Ovary (tissue), 9 donors: ENCODE measurements around the gene GJA8. TPM values are rescaled to one million over a fixed set of nuclear protein-coding genes. Genes with fewer than 3 reads are reported as not detected.
A peak's percentile ranks its signal among the peaks of the same experiment; 100 is the strongest.

Experiments
- DNase-seq, 5 donors: peaks; one replicate each; pipeline ENCODE4 v3.0.0-alpha.2; 2019 to 2020
- H3K27ac ChIP-seq, 2 donors: fragments of 200-600 bp; one replicate each; pipeline versions ENCODE4 v1.5.1 to v1.8.0; 2019 to 2022
- H3K27me3 ChIP-seq: fragments of 200-600 bp; one replicate; pipeline ENCODE4 v1.8.0; 2022
- H3K36me3 ChIP-seq: fragments of 200-600 bp; sonication (generic); one replicate; pipeline ENCODE4 v1.5.1; 2019
- H3K4me1 ChIP-seq: one replicate; pipeline ENCODE4 v1.8.1; 2013; ENCODE audit warnings: mild to moderate bottlenecking, moderate library complexity; ENCODE audit not compliant: insufficient read depth
- H3K4me3 ChIP-seq: fragments of 200-600 bp; sonication (generic); one replicate; pipeline ENCODE4 v1.5.1; 2017
- H3K9me3 ChIP-seq, 2 donors: fragments of 200-600 bp in 1 of 2; sonication (generic) in 1 of 2; one replicate each; pipeline versions ENCODE4 v1.5.1 to v1.8.1; 2013 to 2019; ENCODE audit warnings: mild to moderate bottlenecking in 1 of 2, moderate library complexity in 1 of 2
- EP300 ChIP-seq: sonication (generic); formaldehyde crosslinking; IDR thresholded peaks from one replicate; pipeline ENCODE4 v1.6.1; 2017; ENCODE audit warnings: antibody characterized with exemption
- POLR2A ChIP-seq: fragments of 450-650 bp; IDR thresholded peaks from one replicate; pipeline ENCODE4 v1.6.1; 2017; ENCODE audit warnings: antibody characterized with exemption, mild to moderate bottlenecking, moderate library complexity
- WGBS, 3 donors: extraction: QIAGEN DNeasy Blood & Tissue Kit in 1 of 3; methylation state at CpG; one replicate each; pipeline versions ENCODE4 v1.1.5 to v1.1.7; 2013 to 2017; 5-methylcytosine and 5-hydroxymethylcytosine counted together
- intact Hi-C, 4 donors: fragments of 100-400 bp; cut with DNase I; formaldehyde crosslinking; loops; one replicate each; pipeline versions ENCODE4 v1.11.0 to v1.15.1; 2022 to 2023
- polyA plus RNA-seq, 2 donors: library from polyadenylated mRNA; stranded (reverse); fragments of 200-250 nt in 1 of 2; fragments of 350-450 nt in 1 of 2; fragmentation: Illumina TruSeq in 1 of 2; extraction: RNeasy Lipid Tissue Mini Kit (QIAGEN cat#74804) in 1 of 2; gene quantifications; one replicate each; pipeline ENCODE4 v1.2.3, GENCODE V29; 2013 to 2014
- total RNA-seq, 7 donors: library from RNA; depleted of rRNA in 2 of 7; stranded (reverse); fragments of >200 nt in 2 of 7; fragmentation: NEBNext Ultra II Directional in 3 of 7; extraction: Animal tissue kit (Norgen Biotek cat#: 25700) in 3 of 7; gene quantifications; one replicate each; pipeline versions ENCODE4 v1.1.0 to v1.2.4, GENCODE V29; 2016 to 2023
- TF ChIP-seq, protein P1 (sequence below), 3 donors: fragments of 450-650 bp in 2 of 3; fragments of 200-600 bp in 1 of 3; IDR thresholded peaks; one replicate each; pipeline versions ENCODE4 v1.5.1 to v1.8.0; 2016 to 2022; ENCODE audit warnings: antibody characterized with exemption in 3 of 3, mild to moderate bottlenecking in 1 of 3
- donor health status: DM: no; HTN: no; CAD: no; lungs with moderate emphysema.
- donor health status: DM: no; HTN: no; CAD: no.
- donor health status: Bipolar disorder and iron deficiency.
- donor health status: DM: yes; HTN: yes; CAD: no.
- donor health status: DM: no; HTN: no; CAD: no.
- donor health status: DM: yes; HTN: yes; CAD: no.

The GJA8 gene
- total and polyA plus RNA-seq, 9 donors, result not detected

DNA sequence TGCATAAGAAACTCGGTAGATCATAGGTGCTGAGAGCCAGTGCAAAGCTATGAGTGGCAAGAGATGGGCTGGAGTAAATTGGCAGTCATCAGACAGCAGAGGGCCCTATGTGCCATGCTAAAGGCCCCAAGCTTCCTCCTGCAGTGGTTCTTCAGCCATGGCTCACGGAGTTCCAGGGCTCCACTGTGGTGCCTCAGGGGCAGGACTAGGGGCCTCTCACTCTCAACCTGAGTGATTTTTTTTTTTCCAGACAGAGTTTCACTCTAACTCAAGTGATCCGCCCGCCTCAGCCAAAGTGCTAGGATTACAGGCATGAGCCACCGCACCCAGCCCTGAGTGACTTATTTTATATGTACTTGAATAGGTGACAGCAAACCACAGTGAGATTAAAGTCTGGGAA, 10.4 kb upstream of the GJA8 start:
- Histone ChIP-seq H3K4me1 (no peaks in the 10 kb centered on the region), H3K9me3 (no peaks in the 10 kb centered on the region), H3K36me3 (no peaks in the 10 kb centered on the region), H3K27me3 (no peaks in the 10 kb centered on the region), H3K27ac (no peak overlapping the region), H3K4me3 (no peak overlapping the region)
- WGBS, 3 donors, result 67 to 80% (median 75%) methylated on average over 5 of the region's 5 CpGs
- intact Hi-C loops, result loop anchor here in 3 of 4 donors (5.0 kb wide), 4 partner anchors 170 to 620 kb away; no protein-coding TSS in a partner anchor
- TF ChIP-seq POLR2A, result no peak
- no peak for TF ChIP-seq EP300
- TF ChIP-seq, protein P1, sequence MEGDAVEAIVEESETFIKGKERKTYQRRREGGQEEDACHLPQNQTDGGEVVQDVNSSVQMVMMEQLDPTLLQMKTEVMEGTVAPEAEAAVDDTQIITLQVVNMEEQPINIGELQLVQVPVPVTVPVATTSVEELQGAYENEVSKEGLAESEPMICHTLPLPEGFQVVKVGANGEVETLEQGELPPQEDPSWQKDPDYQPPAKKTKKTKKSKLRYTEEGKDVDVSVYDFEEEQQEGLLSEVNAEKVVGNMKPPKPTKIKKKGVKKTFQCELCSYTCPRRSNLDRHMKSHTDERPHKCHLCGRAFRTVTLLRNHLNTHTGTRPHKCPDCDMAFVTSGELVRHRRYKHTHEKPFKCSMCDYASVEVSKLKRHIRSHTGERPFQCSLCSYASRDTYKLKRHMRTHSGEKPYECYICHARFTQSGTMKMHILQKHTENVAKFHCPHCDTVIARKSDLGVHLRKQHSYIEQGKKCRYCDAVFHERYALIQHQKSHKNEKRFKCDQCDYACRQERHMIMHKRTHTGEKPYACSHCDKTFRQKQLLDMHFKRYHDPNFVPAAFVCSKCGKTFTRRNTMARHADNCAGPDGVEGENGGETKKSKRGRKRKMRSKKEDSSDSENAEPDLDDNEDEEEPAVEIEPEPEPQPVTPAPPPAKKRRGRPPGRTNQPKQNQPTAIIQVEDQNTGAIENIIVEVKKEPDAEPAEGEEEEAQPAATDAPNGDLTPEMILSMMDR (IDR thresholded peaks at IDR 0.05), result no peak
- no peak for DNase-seq

DNA sequence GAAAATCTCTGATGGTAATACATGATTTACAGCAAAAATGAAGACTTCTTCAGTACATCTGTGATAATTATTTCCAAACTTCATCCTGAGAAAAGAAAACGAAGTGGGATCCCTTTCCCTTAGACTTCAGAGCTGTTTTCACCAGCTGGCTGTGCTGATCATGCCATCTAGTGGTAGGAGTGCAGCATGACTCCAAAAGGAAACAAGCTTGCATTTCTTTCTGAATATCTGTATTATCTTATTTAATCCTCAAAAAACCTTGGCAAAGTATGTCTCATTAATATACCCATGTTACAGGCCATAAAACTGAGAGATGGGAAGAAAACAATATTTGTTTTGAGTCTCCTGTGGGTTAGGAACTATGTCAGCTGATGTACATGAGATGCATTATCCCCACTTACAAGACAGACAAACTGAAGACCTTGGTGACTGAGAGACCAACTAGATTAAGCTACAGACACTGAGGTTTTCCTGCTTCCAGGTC, 9.8 kb upstream of the GJA8 start:
- intact Hi-C loops, result loop anchor here in 3 of 4 donors (5.0 kb wide), 4 partner anchors 170 to 620 kb away; no protein-coding TSS in a partner anchor
- Histone ChIP-seq H3K9me3 (no peaks in the 10 kb centered on the region), H3K36me3 (no peaks in the 10 kb centered on the region), H3K4me3 (no peak overlapping the region), H3K27me3 (no peaks in the 10 kb centered on the region), H3K27ac (no peak overlapping the region), H3K4me1 (no peaks in the 10 kb centered on the region)
- TF ChIP-seq, protein P1 (IDR thresholded peaks at IDR 0.05), result peak; percentile 81 to 88 (median 84)
- TF ChIP-seq POLR2A (no peak), EP300 (no peak)
- DNase-seq, result peak in 1 of 5 donors; percentile 28
- 0 to 4% (median 0%) methylated on average over 1 of the region's 1 CpG for WGBS, 3 donors

DNA sequence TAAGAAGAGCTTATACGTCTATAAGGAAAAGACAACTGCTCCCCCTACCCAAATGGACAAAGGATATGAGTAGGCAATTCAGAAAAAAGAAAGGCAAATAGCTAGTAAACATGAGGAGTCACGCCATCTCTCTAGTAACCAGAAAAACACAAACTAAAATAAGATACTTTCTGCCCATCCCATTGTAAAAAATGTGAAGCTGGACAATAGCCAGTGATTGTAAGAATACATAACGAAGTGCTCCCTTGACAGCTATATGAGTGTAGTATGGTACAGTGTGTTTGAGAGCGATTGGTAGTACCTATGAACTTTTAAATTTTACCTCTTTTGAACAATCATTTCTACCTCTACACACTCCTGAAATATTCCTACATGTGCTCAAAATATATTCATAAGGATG, 7.5 kb upstream of the GJA8 start:
- no peak overlapping the region for H3K27ac ChIP-seq
- TF ChIP-seq POLR2A (no peak), EP300 (no peak)
- TF ChIP-seq, protein P1 (IDR thresholded peaks at IDR 0.05), result no peak
- intact Hi-C loops, result no loop called here
- H3K27me3 ChIP-seq, result no peaks in the 10 kb centered on the region
- no peaks in the 10 kb centered on the region for H3K9me3 ChIP-seq
- no peak for DNase-seq
- WGBS, 3 donors, result 51 to 57% (median 55%) methylated on average over 4 of the region's 4 CpGs
- no peaks in the 10 kb centered on the region for H3K36me3 ChIP-seq
- no peaks in the 10 kb centered on the region for H3K4me1 ChIP-seq
- H3K4me3 ChIP-seq, result no peak overlapping the region

DNA sequence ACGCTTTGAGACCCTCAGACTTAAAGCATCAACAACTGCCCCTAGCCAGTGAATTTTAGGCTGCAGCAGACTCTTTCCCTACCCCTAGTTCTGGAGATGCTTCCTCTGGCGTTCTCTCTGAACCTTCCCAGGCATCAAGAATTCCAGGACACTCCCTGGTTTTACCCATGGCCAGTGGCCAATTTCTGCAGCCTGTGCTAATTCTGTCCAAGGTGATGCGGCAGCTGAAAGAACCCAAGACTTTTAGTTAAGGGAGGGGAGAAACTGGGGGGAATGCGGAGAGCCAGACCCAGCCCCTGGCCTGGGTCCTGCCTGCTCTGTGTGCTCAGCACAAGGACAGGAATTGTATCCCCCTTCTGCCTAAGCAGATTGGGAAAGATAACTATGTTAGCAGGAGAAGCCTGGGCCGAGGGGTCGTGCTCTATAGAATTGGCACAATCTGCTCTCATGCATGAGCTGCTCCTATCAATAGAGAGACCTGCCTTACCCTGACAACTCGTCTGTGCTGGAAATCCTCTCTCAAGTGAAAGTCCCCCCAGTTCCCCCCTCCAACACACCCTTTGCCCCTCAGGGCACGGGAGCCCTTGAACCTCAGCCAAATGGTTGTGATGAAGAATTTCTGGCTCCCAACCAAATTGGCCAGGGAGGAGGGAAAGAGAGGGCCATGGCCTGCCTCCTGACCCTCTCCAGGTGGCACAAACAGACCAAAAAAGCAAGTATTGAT, 5.4 kb upstream of the GJA8 start:
- no peaks in the 10 kb centered on the region for H3K36me3 ChIP-seq
- WGBS, 3 donors, result 30 to 33% (median 30%) methylated on average over 8 of the region's 8 CpGs
- DNase-seq, result no peak

DNA sequence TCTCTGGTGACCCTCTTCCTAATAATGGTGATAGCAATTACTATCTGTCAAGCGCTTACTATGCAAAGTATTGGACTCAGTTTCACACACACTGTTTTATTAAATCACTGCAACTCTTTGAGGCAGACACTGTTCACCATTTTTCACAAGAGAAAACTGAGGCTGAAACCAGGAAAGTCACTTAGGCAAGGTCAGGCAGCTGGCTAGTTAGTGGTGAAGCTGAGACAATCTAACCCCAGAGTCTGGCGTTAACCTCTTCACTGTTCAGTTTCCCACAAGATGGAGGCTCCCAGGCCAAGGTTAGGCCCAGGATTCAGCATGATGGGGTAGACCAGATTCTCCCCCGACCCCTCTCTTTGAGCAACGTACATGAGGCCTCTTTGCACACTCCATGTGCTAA, 4.8 kb upstream of the GJA8 start:
- Histone ChIP-seq H3K36me3 (no peaks in the 10 kb centered on the region), H3K27me3 (no peaks in the 10 kb centered on the region), H3K4me1 (no peaks in the 10 kb centered on the region), H3K27ac (no peak overlapping the region), H3K4me3 (no peak overlapping the region), H3K9me3 (no peaks in the 10 kb centered on the region)
- no peak for DNase-seq
- 79 to 91% (median 79%) methylated on average over 4 of the region's 4 CpGs for WGBS, 3 donors
- no peak for TF ChIP-seq EP300
- no peak for TF ChIP-seq POLR2A
- intact Hi-C loops, result no loop called here

More for the DNA sequence above, 5.4 kb upstream of the GJA8 start:
- Histone ChIP-seq H3K27ac (no peak overlapping the region), H3K9me3 (no peaks in the 10 kb centered on the region), H3K4me1 (no peaks in the 10 kb centered on the region), H3K4me3 (no peak overlapping the region), H3K27me3 (no peaks in the 10 kb centered on the region)
- intact Hi-C loops, result no loop called here
- TF ChIP-seq EP300, result no peak
- no peak for TF ChIP-seq POLR2A
